HG03064 (cell line): ENCODE data around the gene HOXD13.

Experiments
- ATAC-seq: cut with Tn5 transposase; IDR thresholded peaks from one replicate; pipeline ENCODE4 v1.9.1; 2021; ENCODE audit warnings: low read depth; ENCODE audit not compliant: unreplicated experiment

Gene HOXD13

GRCh38 chr2:176093145-176093897 lies 800 bp downstream of the HOXD13 start:
- no peak for ATAC-seq

GRCh38 chr2:176093898-176094249 lies 1.4 kb downstream of the HOXD13 start:
- ATAC-seq = no peak

- no peak for ATAC-seq
Measured at GRCh38 chr2:176094349-176094748, 1.8 kb downstream of the HOXD13 start.

- ATAC-seq = no peak
Measured at GRCh38 chr2:176095421-176095820, 2.9 kb downstream of the HOXD13 start.

GRCh38 chr2:176096243-176096985 lies 3.9 kb downstream of the HOXD13 start:
- ATAC-seq = no peak

- peak; percentile 69 for ATAC-seq
Measured at GRCh38 chr2:176096986-176097819, 4.7 kb downstream of the HOXD13 start.

- no peak for ATAC-seq
Measured at GRCh38 chr2:176097820-176098365, 5.4 kb downstream of the HOXD13 start.

- no peak for ATAC-seq
Measured at GRCh38 chr2:176098366-176099158, 6.0 kb downstream of the HOXD13 start.

- no peak for ATAC-seq
Measured at GRCh38 chr2:176099159-176099727, 6.7 kb downstream of the HOXD13 start.

GRCh38 chr2:176099728-176100546 lies 7.4 kb downstream of the HOXD13 start, which contains the start of gene HOXD12:
TSS of gene HOXD12 (plus strand) at chr2:176099795. CDS start at chr2:176099802, 7 bp downstream.
- no peak for ATAC-seq

GRCh38 chr2:176100547-176101140 lies 8.1 kb downstream of the HOXD13 start:
- no peak for ATAC-seq

- no peak for ATAC-seq
Measured at GRCh38 chr2:176101216-176101830, 8.8 kb downstream of the HOXD13 start.

- no peak for ATAC-seq
Measured at GRCh38 chr2:176101842-176102241, 9.3 kb downstream of the HOXD13 start.

GRCh38 chr2:176102309-176102866 lies 9.9 kb downstream of the HOXD13 start:
- ATAC-seq = no peak

- ATAC-seq = no peak
Measured at GRCh38 chr2:176103194-176103593, 10.7 kb downstream of the HOXD13 start.

GRCh38 chr2:176103742-176104315 lies 11.3 kb downstream of the HOXD13 start:
- no peak for ATAC-seq

- no peak for ATAC-seq
Measured at GRCh38 chr2:176104316-176105077, 12.0 kb downstream of the HOXD13 start.
